Skeletal muscle cell (primary cell): ENCODE results near the gene TINAGL1.

ENCODE experiments used
- DNase-seq: peaks from one replicate; pipeline ENCODE4 v3.0.0-alpha.2; 2010; ENCODE audit warnings: low read depth
- H3K4me3 ChIP-seq: 2 replicates; pipeline ENCODE4 v1.5.1; 2011; ENCODE audit warnings: low read depth, mild to moderate bottlenecking, control low read depth, low read length, moderate library complexity

The TINAGL1 gene

GRCh38 chr1:31621847-31622730 is 45.8 kb downstream of the TINAGL1 start:
- H3K4me3 ChIP-seq = no peak overlapping the region
- DNase-seq = no peak

- no peak for DNase-seq
- no peak overlapping the region for H3K4me3 ChIP-seq
These were observed 47.0 kb downstream of the TINAGL1 start for GRCh38 chr1:31623365-31623764.

- no peak for DNase-seq
- H3K4me3 ChIP-seq = no peak overlapping the region
These were observed 48.0 kb downstream of the TINAGL1 start for GRCh38 chr1:31624309-31624708.

GRCh38 chr1:31624731-31625514 is 48.6 kb downstream of the TINAGL1 start:
- no peak overlapping the region for H3K4me3 ChIP-seq
- no peak for DNase-seq

- H3K4me3 ChIP-seq = no peak overlapping the region
- no peak for DNase-seq
These were observed 49.4 kb downstream of the TINAGL1 start for GRCh38 chr1:31625561-31626222.

GRCh38 chr1:31626223-31627207 is 50.2 kb downstream of the TINAGL1 start:
- no peak for DNase-seq
- H3K4me3 ChIP-seq = no peak overlapping the region

GRCh38 chr1:31627301-31627929 is 51.1 kb downstream of the TINAGL1 start:
- H3K4me3 ChIP-seq = no peak overlapping the region
- no peak for DNase-seq

- no peak for DNase-seq
- no peak overlapping the region for H3K4me3 ChIP-seq
These were observed 51.7 kb downstream of the TINAGL1 start for GRCh38 chr1:31627930-31628559.

- no peak overlapping the region for H3K4me3 ChIP-seq
- no peak for DNase-seq
These were observed 52.7 kb downstream of the TINAGL1 start for GRCh38 chr1:31628931-31629556.

GRCh38 chr1:31632649-31633048 is 56.3 kb downstream of the TINAGL1 start:
- no peak overlapping the region for H3K4me3 ChIP-seq
- no peak for DNase-seq

GRCh38 chr1:31633117-31633516 is 56.8 kb downstream of the TINAGL1 start:
- no peak overlapping the region for H3K4me3 ChIP-seq
- DNase-seq = no peak
